Right forelimb (tissue), 1 donor: ENCODE results near the gene CPOX.
"Not testable (repeated sequence)": the region's sequence is repeated elsewhere in the genome, so short reads cannot be mapped to it uniquely, and the experiment has no call there.

Experiments
- DNase-seq: peaks from one replicate; pipeline ENCODE4 v3.0.0-alpha.2; 2018

The CPOX gene

GRCh38 chr3:98560911-98561310 is 32.5 kb downstream of the CPOX start:
- DNase-seq = no peak

GRCh38 chr3:98559769-98560168 is 33.6 kb downstream of the CPOX start:
- not testable (repeated sequence) for DNase-seq

GRCh38 chr3:98558100-98558827 is 35.1 kb downstream of the CPOX start:
- no peak for DNase-seq

- no peak for DNase-seq
These were observed 35.9 kb downstream of the CPOX start for GRCh38 chr3:98557324-98558010.

- DNase-seq = no peak
These were observed 37.0 kb downstream of the CPOX start for GRCh38 chr3:98556164-98557130.

GRCh38 chr3:98555025-98555379 is 38.4 kb downstream of the CPOX start:
- DNase-seq = no peak

GRCh38 chr3:98554580-98554979 is 38.8 kb downstream of the CPOX start:
- no peak for DNase-seq

- no peak for DNase-seq
These were observed 39.7 kb downstream of the CPOX start for GRCh38 chr3:98553753-98554152.

GRCh38 chr3:98553021-98553563 is 40.3 kb downstream of the CPOX start:
- DNase-seq = no peak

GRCh38 chr3:98552232-98553020 is 41.0 kb downstream of the CPOX start:
- no peak for DNase-seq

- DNase-seq = no peak
These were observed 41.7 kb downstream of the CPOX start for GRCh38 chr3:98551754-98552153.

GRCh38 chr3:98551236-98551635 is 42.2 kb downstream of the CPOX start:
- DNase-seq = no peak

- DNase-seq = no peak
These were observed 42.6 kb downstream of the CPOX start for GRCh38 chr3:98550833-98551232.

- no peak for DNase-seq
These were observed 44.9 kb downstream of the CPOX start for GRCh38 chr3:98548544-98548943.

GRCh38 chr3:98545940-98546339 is 47.5 kb downstream of the CPOX start:
- DNase-seq = no peak

- DNase-seq = no peak
These were observed 50.8 kb downstream of the CPOX start for GRCh38 chr3:98542623-98543022.

GRCh38 chr3:98541695-98542094 is 51.7 kb downstream of the CPOX start:
- DNase-seq = no peak

- no peak for DNase-seq
These were observed 53.1 kb downstream of the CPOX start for GRCh38 chr3:98540346-98540745.

- DNase-seq = no peak
These were observed 56.9 kb downstream of the CPOX start for GRCh38 chr3:98536456-98537017.

- DNase-seq = no peak
These were observed 58.7 kb downstream of the CPOX start for GRCh38 chr3:98534734-98535133.

- DNase-seq = no peak
These were observed 59.2 kb downstream of the CPOX start for GRCh38 chr3:98534168-98534567.
